ENCODE results near the gene LCN9.

- TF ChIP-seq CTCF (IDR thresholded peaks at IDR 0.05) (no peak), POLR2A (IDR thresholded peaks at IDR 0.05) (no peak), POLR2AphosphoS5 (IDR thresholded peaks at IDR 0.05) (no peak)
These were observed 43.2 kb downstream of the LCN9 start for GRCh38 chr9:135706288-135706687.
